ENCODE measurements around the gene TGFB1.

TGFB1 gene

DNA sequence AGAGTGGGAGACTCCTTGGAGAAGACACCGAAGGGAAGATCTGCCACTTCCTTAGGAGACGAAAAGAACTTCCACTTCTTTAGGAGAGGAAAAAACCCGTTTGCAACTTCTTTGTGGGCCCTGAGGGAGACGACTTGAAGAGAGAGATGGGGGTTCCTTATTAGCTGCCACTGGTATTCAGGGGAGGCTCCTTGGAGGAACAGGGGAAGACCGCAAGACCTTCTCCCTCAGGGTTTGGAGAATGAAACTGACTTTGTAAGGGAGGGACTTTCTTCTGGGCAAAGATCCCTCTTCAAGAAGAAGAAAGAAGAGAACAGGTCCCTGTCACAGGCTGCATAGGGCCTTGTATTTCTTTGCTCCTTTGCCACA is 44.3 kb upstream of the TGFB1 start:
- DNase-seq = peak in 2 of 3 donors; percentile 34 to 36
- no peaks in the 10 kb centered on the region for H3K27me3 ChIP-seq (replicated peaks in 2 of 5; ENCODE audit: control insufficient read depth in 4 of 5, insufficient read depth in 5 of 5, low read length in 4 of 5)
- WGBS (ENCODE audit: insufficient coverage) = 0% methylated on average over 5 of the region's 5 CpGs
- POLR2A ChIA-PET = no interaction called here
- peak overlapping the region; percentile 80 to 99 (median 96) for H3K4me3 ChIP-seq (ENCODE audit: control insufficient read depth in 1 of 7, extremely low read depth in 1 of 7, insufficient read depth in 4 of 7, low read depth in 2 of 7, low read length in 6 of 7)
- CTCF ChIA-PET = interaction anchor here (0.8 to 1.1 kb wide), 3 partner anchors 12 to 34 kb away, joined by 3 read pairs; no protein-coding TSS in a partner anchor
- peaks cover 3 to 8% (median 7%) of the 10 kb centered on the region in 4 experiments for H3K36me3 ChIP-seq (ENCODE audit: control insufficient read depth in 4 of 4, insufficient read depth in 4 of 4, low read length in 3 of 4)
- H3K27ac ChIP-seq (ENCODE audit: insufficient read depth in 1 of 2, low read depth in 1 of 2, low read length in 2 of 2, poor library complexity in 1 of 2, severe bottlenecking in 2 of 2) = peak overlapping the region; percentile 100
- no peaks in the 10 kb centered on the region for H3K9me3 ChIP-seq (ENCODE audit: control extremely low read depth in 1 of 5, control insufficient read depth in 4 of 5, insufficient read depth in 2 of 5, low read depth in 1 of 5, low read length in 4 of 5)
- peaks cover 22 to 35% (median 29%) of the 10 kb centered on the region in 4 experiments for H3K4me1 ChIP-seq (ENCODE audit: control extremely low read depth in 1 of 4, control insufficient read depth in 4 of 4, insufficient read depth in 4 of 4, low read length in 3 of 4)

DNA sequence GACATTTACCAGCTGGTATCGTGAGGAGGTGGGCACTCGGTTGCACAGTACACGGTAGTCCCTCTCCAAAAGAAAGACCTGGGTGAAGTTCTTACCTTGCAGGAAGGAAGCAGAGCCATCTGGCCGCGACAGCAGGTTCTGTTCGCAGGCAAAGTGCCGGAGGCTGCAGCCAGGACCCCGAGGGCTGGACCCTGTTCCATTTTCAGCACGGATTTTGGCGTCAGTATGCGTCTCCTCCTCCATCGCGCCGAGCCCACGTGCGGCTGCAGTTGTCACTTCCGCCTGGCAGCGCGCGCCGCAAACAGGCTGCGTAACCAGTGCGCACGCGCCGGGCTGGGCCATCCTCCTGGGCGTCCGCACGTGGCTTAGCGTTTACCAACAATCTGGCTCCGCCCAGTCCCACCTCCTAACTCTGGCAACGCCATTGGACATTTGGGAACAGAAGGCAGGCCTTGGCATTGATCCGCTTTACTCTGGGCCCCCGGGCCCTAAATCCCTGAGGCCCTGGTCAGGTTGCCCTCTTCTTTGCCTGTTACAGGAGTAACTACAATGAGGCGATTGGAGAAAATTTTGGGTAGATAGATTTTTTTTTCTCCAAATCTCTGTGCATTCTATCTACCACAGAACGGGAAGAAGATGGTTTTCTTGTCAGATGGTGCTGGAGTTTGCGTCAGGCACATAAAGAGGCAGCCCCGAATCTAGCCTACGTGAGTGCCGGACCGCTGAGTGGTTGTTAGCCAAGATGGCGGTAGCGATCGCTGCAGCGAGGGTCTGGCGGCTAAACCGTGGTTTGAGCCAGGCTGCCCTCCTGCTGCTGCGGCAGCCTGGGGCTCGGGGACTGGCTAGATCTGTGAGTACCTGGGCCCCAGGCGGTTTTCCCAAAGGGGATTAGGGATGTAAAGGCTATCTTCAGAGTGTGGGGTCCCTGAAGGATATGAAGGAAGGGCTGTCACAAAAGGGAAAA is 43.6 kb upstream of the TGFB1 start, which contains the start of the genes BCKDHA and EXOSC5:
TSS of gene BCKDHA (plus strand) at position 733 of the 964 bp plus-strand sequence. CDS start at position 743, 10 bp downstream.
TSS of gene EXOSC5 (minus strand) at position 274 of the 964 bp plus-strand sequence. CDS start at position 243, 31 bp downstream.
- H3K9me3 ChIP-seq (ENCODE audit: control extremely low read depth in 1 of 5, control insufficient read depth in 4 of 5, insufficient read depth in 2 of 5, low read depth in 1 of 5, low read length in 4 of 5) = no peaks in the 10 kb centered on the region
- H3K27me3 ChIP-seq (replicated peaks in 2 of 5; ENCODE audit: control insufficient read depth in 4 of 5, insufficient read depth in 5 of 5, low read length in 4 of 5) = no peaks in the 10 kb centered on the region
- H3K36me3 ChIP-seq (ENCODE audit: control insufficient read depth in 4 of 4, insufficient read depth in 4 of 4, low read length in 3 of 4) = peaks cover 0 to 10% (median 7%) of the 10 kb centered on the region in 4 experiments
- peak; percentile 100 for DNase-seq
- ChIA-PET CTCF (interaction anchor here (1.1 to 1.3 kb wide), 2 partner anchors 9 to 45 kb away, joined by 3 to 4 read pairs; no protein-coding TSS in a partner anchor), POLR2A (interaction anchor here (0.6 kb wide), 1 partner anchor 19 kb away, joined by 3 read pairs; no protein-coding TSS in a partner anchor)
- peak within 1 kb of the TSS; percentile 100 for H3K27ac ChIP-seq (ENCODE audit: insufficient read depth in 1 of 2, low read depth in 1 of 2, low read length in 2 of 2, poor library complexity in 1 of 2, severe bottlenecking in 2 of 2)
- peaks cover 22 to 35% (median 29%) of the 10 kb centered on the region in 4 experiments for H3K4me1 ChIP-seq (ENCODE audit: control extremely low read depth in 1 of 4, control insufficient read depth in 4 of 4, insufficient read depth in 4 of 4, low read length in 3 of 4)
- under 1% methylated on average over 47 of the region's 50 CpGs for WGBS (ENCODE audit: insufficient coverage)
- peak within 1 kb of the TSS; percentile 80 to 99 (median 96) for H3K4me3 ChIP-seq (ENCODE audit: control insufficient read depth in 1 of 7, extremely low read depth in 1 of 7, insufficient read depth in 4 of 7, low read depth in 2 of 7, low read length in 6 of 7)

GRCh38 chr19:41395355-41395754 is 41.6 kb upstream of the TGFB1 start:
- no peak for DNase-seq
- CTCF ChIA-PET = no interaction called here
- no peaks in the 10 kb centered on the region for H3K9me3 ChIP-seq (ENCODE audit: control extremely low read depth in 1 of 5, control insufficient read depth in 4 of 5, insufficient read depth in 2 of 5, low read depth in 1 of 5, low read length in 4 of 5)
- POLR2A ChIA-PET = no interaction called here
- peaks cover 22 to 35% (median 29%) of the 10 kb centered on the region in 4 experiments for H3K4me1 ChIP-seq (ENCODE audit: control extremely low read depth in 1 of 4, control insufficient read depth in 4 of 4, insufficient read depth in 4 of 4, low read length in 3 of 4)
- peak overlapping the region in 1 of 2 experiments; percentile 67 for H3K27ac ChIP-seq (ENCODE audit: insufficient read depth in 1 of 2, low read depth in 1 of 2, low read length in 2 of 2, poor library complexity in 1 of 2, severe bottlenecking in 2 of 2)
- no peaks in the 10 kb centered on the region for H3K27me3 ChIP-seq (replicated peaks in 2 of 5; ENCODE audit: control insufficient read depth in 4 of 5, insufficient read depth in 5 of 5, low read length in 4 of 5)
- peak overlapping the region in 1 of 7 experiments; percentile 35 for H3K4me3 ChIP-seq (ENCODE audit: control insufficient read depth in 1 of 7, extremely low read depth in 1 of 7, insufficient read depth in 4 of 7, low read depth in 2 of 7, low read length in 6 of 7)
- peaks cover 5 to 26% (median 19%) of the 10 kb centered on the region in 4 experiments for H3K36me3 ChIP-seq (ENCODE audit: control insufficient read depth in 4 of 4, insufficient read depth in 4 of 4, low read length in 3 of 4)
- WGBS (ENCODE audit: insufficient coverage) = 83% methylated on average over 6 of the region's 6 CpGs

GRCh38 chr19:41392775-41393174 is 39.1 kb upstream of the TGFB1 start:
- 97% methylated on average over 12 of the region's 12 CpGs for WGBS (ENCODE audit: insufficient coverage)
- H3K27me3 ChIP-seq (replicated peaks in 2 of 5; ENCODE audit: control insufficient read depth in 4 of 5, insufficient read depth in 5 of 5, low read length in 4 of 5) = no peaks in the 10 kb centered on the region
- no peak for DNase-seq
- CTCF ChIA-PET = interaction anchor here (0.9 to 1.6 kb wide), 2 partner anchors 24 to 38 kb away, joined by 3 to 5 read pairs; no protein-coding TSS in a partner anchor
- H3K9me3 ChIP-seq (ENCODE audit: control extremely low read depth in 1 of 5, control insufficient read depth in 4 of 5, insufficient read depth in 2 of 5, low read depth in 1 of 5, low read length in 4 of 5) = no peaks in the 10 kb centered on the region
- peaks cover 7 to 22% (median 16%) of the 10 kb centered on the region in 4 experiments for H3K4me1 ChIP-seq (ENCODE audit: control extremely low read depth in 1 of 4, control insufficient read depth in 4 of 4, insufficient read depth in 4 of 4, low read length in 3 of 4)
- no peak overlapping the region for H3K4me3 ChIP-seq (ENCODE audit: control insufficient read depth in 1 of 7, extremely low read depth in 1 of 7, insufficient read depth in 4 of 7, low read depth in 2 of 7, low read length in 6 of 7)
- no peak overlapping the region for H3K27ac ChIP-seq (ENCODE audit: insufficient read depth in 1 of 2, low read depth in 1 of 2, low read length in 2 of 2, poor library complexity in 1 of 2, severe bottlenecking in 2 of 2)
- POLR2A ChIA-PET = no interaction called here
- H3K36me3 ChIP-seq (ENCODE audit: control insufficient read depth in 4 of 4, insufficient read depth in 4 of 4, low read length in 3 of 4) = peaks cover 8 to 48% (median 34%) of the 10 kb centered on the region in 4 experiments

DNA sequence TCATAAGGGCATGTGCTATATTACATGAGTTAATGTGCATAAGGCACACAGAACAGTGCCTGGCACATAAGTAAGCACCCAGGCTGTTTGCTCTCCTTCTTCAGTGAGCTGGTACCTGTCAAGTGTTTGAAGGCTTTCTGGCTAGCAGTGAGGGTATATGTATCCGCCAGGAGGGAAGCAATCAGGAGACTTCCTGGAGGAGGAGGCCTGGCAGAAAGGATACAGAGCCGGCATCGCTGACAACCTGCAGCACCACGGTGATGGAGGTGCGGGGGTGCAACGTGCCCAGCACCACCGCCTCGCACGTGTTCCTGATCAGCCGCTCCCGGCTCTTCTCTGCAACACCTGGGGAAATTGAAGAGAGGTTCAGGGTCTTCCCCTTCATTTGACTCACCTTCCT is 37.9 kb upstream of the TGFB1 start:
- ChIA-PET CTCF (interaction anchor here (1.3 kb wide), 1 partner anchor 11 kb away, joined by 3 read pairs; no protein-coding TSS in a partner anchor), POLR2A (no interaction called here)
- Histone ChIP-seq H3K9me3 (ENCODE audit: control extremely low read depth in 1 of 5, control insufficient read depth in 4 of 5, insufficient read depth in 2 of 5, low read depth in 1 of 5, low read length in 4 of 5) (no peaks in the 10 kb centered on the region), H3K4me3 (ENCODE audit: control insufficient read depth in 1 of 7, extremely low read depth in 1 of 7, insufficient read depth in 4 of 7, low read depth in 2 of 7, low read length in 6 of 7) (no peak overlapping the region), H3K27ac (ENCODE audit: insufficient read depth in 1 of 2, low read depth in 1 of 2, low read length in 2 of 2, poor library complexity in 1 of 2, severe bottlenecking in 2 of 2) (no peak overlapping the region), H3K27me3 (replicated peaks in 2 of 5; ENCODE audit: control insufficient read depth in 4 of 5, insufficient read depth in 5 of 5, low read length in 4 of 5) (no peaks in the 10 kb centered on the region), H3K4me1 (ENCODE audit: control extremely low read depth in 1 of 4, control insufficient read depth in 4 of 4, insufficient read depth in 4 of 4, low read length in 3 of 4) (peaks cover 5 to 15% (median 13%) of the 10 kb centered on the region in 4 experiments), H3K36me3 (ENCODE audit: control insufficient read depth in 4 of 4, insufficient read depth in 4 of 4, low read length in 3 of 4) (peaks cover 12 to 58% (median 42%) of the 10 kb centered on the region in 4 experiments)
- 88% methylated on average over 11 of the region's 11 CpGs for WGBS (ENCODE audit: insufficient coverage)
- DNase-seq = no peak

GRCh38 chr19:41386442-41386841 is 32.7 kb upstream of the TGFB1 start:
- peaks cover 14 to 73% (median 49%) of the 10 kb centered on the region in 4 experiments for H3K36me3 ChIP-seq (ENCODE audit: control insufficient read depth in 4 of 4, insufficient read depth in 4 of 4, low read length in 3 of 4)
- H3K27ac ChIP-seq (ENCODE audit: insufficient read depth in 1 of 2, low read depth in 1 of 2, low read length in 2 of 2, poor library complexity in 1 of 2, severe bottlenecking in 2 of 2) = no peak overlapping the region
- ChIA-PET POLR2A (no interaction called here), CTCF (interaction anchor here (1.2 to 2.7 kb wide), 3 partner anchors 8 to 45 kb away, joined by 3 to 10 read pairs (median 5); no protein-coding TSS in a partner anchor)
- no peaks in the 10 kb centered on the region for H3K9me3 ChIP-seq (ENCODE audit: control extremely low read depth in 1 of 5, control insufficient read depth in 4 of 5, insufficient read depth in 2 of 5, low read depth in 1 of 5, low read length in 4 of 5)
- no peak for DNase-seq
- H3K4me1 ChIP-seq (ENCODE audit: control extremely low read depth in 1 of 4, control insufficient read depth in 4 of 4, insufficient read depth in 4 of 4, low read length in 3 of 4) = no peaks in the 10 kb centered on the region
- H3K27me3 ChIP-seq (replicated peaks in 2 of 5; ENCODE audit: control insufficient read depth in 4 of 5, insufficient read depth in 5 of 5, low read length in 4 of 5) = no peaks in the 10 kb centered on the region
- no peak overlapping the region for H3K4me3 ChIP-seq (ENCODE audit: control insufficient read depth in 1 of 7, extremely low read depth in 1 of 7, insufficient read depth in 4 of 7, low read depth in 2 of 7, low read length in 6 of 7)
- 100% methylated on average over 7 of the region's 13 CpGs for WGBS (ENCODE audit: insufficient coverage)
